Osteoblast (primary cell): ENCODE measurements around the gene OR56A3. TPM values are rescaled to one million over a fixed set of nuclear protein-coding genes. Genes with fewer than 3 reads are reported as not detected.

Experiments
- DNase-seq: peaks from one replicate; pipeline ENCODE4 v3.0.0; 2011; ENCODE audit warnings: low spot score, mixed read lengths; ENCODE audit not compliant: insufficient read length; ENCODE audit errors: missing footprints
- H2AFZ ChIP-seq: 2 replicates; pipeline ENCODE4 v1.6.0; 2011; ENCODE audit warnings: mild to moderate bottlenecking, low read length
- H3K27ac ChIP-seq: 2 replicates; pipeline ENCODE4 v1.5.1; 2011; ENCODE audit warnings: mild to moderate bottlenecking, low read depth, low read length, moderate library complexity
- H3K27me3 ChIP-seq: 2 replicates; pipeline ENCODE4 v1.6.0; 2012; ENCODE audit warnings: mild to moderate bottlenecking, control low read depth, inconsistent platforms, low read length, moderate library complexity; ENCODE audit not compliant: insufficient read depth
- H3K36me3 ChIP-seq: 2 replicates; pipeline ENCODE4 v1.5.1; 2011; ENCODE audit warnings: mild to moderate bottlenecking, low read length, control low read depth, moderate library complexity; ENCODE audit not compliant: insufficient read depth
- H3K4me1 ChIP-seq: 2 replicates; pipeline ENCODE4 v1.5.1; 2011; ENCODE audit warnings: mild to moderate bottlenecking, low read length, control low read depth, moderate library complexity; ENCODE audit not compliant: insufficient read depth
- H3K4me2 ChIP-seq: 2 replicates; pipeline ENCODE4 v1.6.0; 2011; ENCODE audit warnings: mild to moderate bottlenecking, low read length; ENCODE audit not compliant: insufficient read depth
- H3K4me3 ChIP-seq: fragments of 200-600 bp; sonication (generic); 3 replicates; pipeline ENCODE4 v1.5.1; 2012; ENCODE audit warnings: mild to moderate bottlenecking, low read length, inconsistent platforms; ENCODE audit not compliant: insufficient read depth
- H3K79me2 ChIP-seq: 2 replicates; pipeline ENCODE4 v1.6.0; 2012; ENCODE audit warnings: mild to moderate bottlenecking, low read length, control low read depth, inconsistent platforms; ENCODE audit not compliant: insufficient read depth
- H3K9me3 ChIP-seq: 2 replicates; pipeline ENCODE4 v1.5.1; 2011; ENCODE audit warnings: low read depth, low read length, control low read depth
- H4K20me1 ChIP-seq: 2 replicates; pipeline ENCODE4 v1.6.0; 2012; ENCODE audit warnings: mild to moderate bottlenecking, low read length, control low read depth; ENCODE audit not compliant: insufficient read depth
- CTCF ChIP-seq: IDR thresholded peaks from 2 replicates; pipeline ENCODE4 v1.5.1; 2011; ENCODE audit warnings: mild to moderate bottlenecking, low read depth, low read length, moderate library complexity; ENCODE audit errors: extremely low read depth
- total RNA-seq: library from RNA; depleted of rRNA; stranded (reverse); fragments of >200 nt; gene quantifications from 2 replicates; pipeline ENCODE4 v1.2.3, GENCODE V29; 2012

OR56A3 gene
- total RNA-seq, 1 donor, result not detected

GRCh38 chr11:5994791-5995190 is 52.7 kb downstream of the OR56A3 start:
- no peak for DNase-seq

More at GRCh38 chr11:5994791-5995190, 52.7 kb downstream of the OR56A3 start:
- no peaks in the 10 kb centered on the region for H3K9me3 ChIP-seq
- no peak overlapping the region for H3K4me3 ChIP-seq
- H3K79me2 ChIP-seq, result no peaks in the 10 kb centered on the region
- H3K4me1 ChIP-seq, result no peaks in the 10 kb centered on the region
- H3K36me3 ChIP-seq, result no peaks in the 10 kb centered on the region
- no peaks in the 10 kb centered on the region for H3K27me3 ChIP-seq
- TF ChIP-seq CTCF, result no peak
- H3K4me2 ChIP-seq, result no peak overlapping the region
- H2AFZ ChIP-seq, result no peak overlapping the region
- no peaks in the 10 kb centered on the region for H4K20me1 ChIP-seq
- no peak overlapping the region for H3K27ac ChIP-seq

Other genes starting within 250 kb of the OR56A3 start
- under 0.01 TPM in 1 of 2 replicates, not detected in the other for gene OR56B1, start 205.8 kb upstream of the OR56A3 start, total RNA-seq
- gene OR52N4, start 188.0 kb upstream of the OR56A3 start, total RNA-seq, result not detected in 2 replicates
- not detected in 2 replicates for gene OR52N5, start 158.9 kb upstream of the OR56A3 start, total RNA-seq
- gene OR52N1, start 151.0 kb upstream of the OR56A3 start, total RNA-seq, result 0.36 TPM in 1 of 2 replicates, not detected in the other
- not detected in 2 replicates for gene OR52N2, start 133.3 kb upstream of the OR56A3 start, total RNA-seq
- 1.4 TPM in 1 of 2 replicates, not detected in the other for gene OR52E6, start 100.4 kb upstream of the OR56A3 start, total RNA-seq
- 0.36 TPM in 1 of 2 replicates, not detected in the other for gene OR52E8, start 84.6 kb upstream of the OR56A3 start, total RNA-seq
- not detected in 2 replicates for gene OR52E4, start 61.6 kb upstream of the OR56A3 start, total RNA-seq
- gene OR52E5, start 49.0 kb upstream of the OR56A3 start, total RNA-seq, result not detected in 2 replicates
- not detected in 2 replicates for gene OR56A5, start 26.2 kb downstream of the OR56A3 start, total RNA-seq
- gene OR52L1, start 44.7 kb downstream of the OR56A3 start, total RNA-seq, result not detected in 2 replicates
- not detected in 2 replicates for gene OR56A4, start 64.7 kb downstream of the OR56A3 start, total RNA-seq
- gene OR56A1, start 88.5 kb downstream of the OR56A3 start, total RNA-seq, result under 0.01 TPM in 2 replicates
- gene OR56B4, start 165.4 kb downstream of the OR56A3 start, total RNA-seq, result not detected in 2 replicates
- not detected in 2 replicates for gene OR52B2, start 228.1 kb downstream of the OR56A3 start, total RNA-seq